DMS 273 (cell line): ENCODE data around the gene SELENOM.
"Not testable (repeated sequence)": the region's sequence is repeated elsewhere in the genome, so short reads cannot be mapped to it uniquely, and the experiment has no call there.

ENCODE experiments used
- DNase-seq: peaks from one replicate; lab custom pipeline; 2025; ENCODE audit not compliant: unreplicated experiment; lab: John Stamatoyannopoulos, UW

SELENOM gene

GRCh38 chr22:31133911-31134310 is 26.5 kb upstream of the SELENOM start:
- DNase-seq, result no peak

- peak; percentile 74 for DNase-seq
Observed at GRCh38 chr22:31130873-31131272, 23.5 kb upstream of the SELENOM start.

- DNase-seq, result no peak
Observed at GRCh38 chr22:31128156-31128555, 20.8 kb upstream of the SELENOM start.

- DNase-seq, result peak; percentile 34
Observed at GRCh38 chr22:31127181-31127772, 19.9 kb upstream of the SELENOM start.

GRCh38 chr22:31126869-31127175 is 19.5 kb upstream of the SELENOM start:
- DNase-seq, result no peak

GRCh38 chr22:31126128-31126868 is 18.9 kb upstream of the SELENOM start:
- no peak for DNase-seq

- no peak for DNase-seq
Observed at GRCh38 chr22:31125521-31126117, 18.3 kb upstream of the SELENOM start.

GRCh38 chr22:31124811-31125465 is 17.6 kb upstream of the SELENOM start:
- DNase-seq, result peak; percentile 52

- no peak for DNase-seq
Observed at GRCh38 chr22:31124290-31124689, 16.9 kb upstream of the SELENOM start.

- no peak for DNase-seq
Observed at GRCh38 chr22:31123292-31123602, 15.9 kb upstream of the SELENOM start.

- peak; percentile 82 for DNase-seq
Observed at GRCh38 chr22:31122532-31123291, 15.3 kb upstream of the SELENOM start, which contains the start of gene INPP5J. Gene INPP5J, plus strand, starts transcription at chr22:31122966. Its CDS starts 49 bp downstream, at chr22:31123015.

- no peak for DNase-seq
Observed at GRCh38 chr22:31122196-31122531, 14.8 kb upstream of the SELENOM start.

- no peak for DNase-seq
Observed at GRCh38 chr22:31121403-31121802, 14.0 kb upstream of the SELENOM start.

- DNase-seq, result no peak
Observed at GRCh38 chr22:31120642-31121041, 13.3 kb upstream of the SELENOM start.

GRCh38 chr22:31120230-31120629 is 12.9 kb upstream of the SELENOM start:
- DNase-seq, result no peak

- no peak for DNase-seq
Observed at GRCh38 chr22:31119026-31119717, 11.8 kb upstream of the SELENOM start.

- no peak for DNase-seq
Observed at GRCh38 chr22:31118046-31118820, 10.9 kb upstream of the SELENOM start.

- not testable (repeated sequence) for DNase-seq
Observed at GRCh38 chr22:31112547-31113091, 5.3 kb upstream of the SELENOM start.

- DNase-seq, result no peak
Observed at GRCh38 chr22:31107894-31108218, 488 bp upstream of the SELENOM start.

- DNase-seq, result no peak
Observed at GRCh38 chr22:31106731-31107177, 614 bp downstream of the SELENOM start.
